Smooth muscle cell (in vitro differentiated cells): ENCODE results near the gene PRICKLE3. TPM values are rescaled to one million over a fixed set of nuclear protein-coding genes. Genes with fewer than 3 reads are reported as not detected.
"Not testable (repeated sequence)": the region's sequence is repeated elsewhere in the genome, so short reads cannot be mapped to it uniquely, and the experiment has no call there.

Experiments used
- DNase-seq: peaks from one replicate; lab custom pipeline; 2025; ENCODE audit not compliant: unreplicated experiment; lab: John Stamatoyannopoulos, UW
- H2AFZ ChIP-seq: fragments of 200-600 bp; sonication (generic); 2 replicates; pipeline ENCODE4 v1.6.0; 2016; ENCODE audit warnings: antibody characterized with exemption, low read depth, mild to moderate bottlenecking
- H3F3A ChIP-seq: fragments of 200-600 bp; sonication (generic); 2 replicates; pipeline ENCODE4 v1.6.0; 2017; ENCODE audit warnings: antibody characterized with exemption, low read depth
- H3K27ac ChIP-seq: fragments of 200-600 bp; sonication (generic); 2 replicates; pipeline ENCODE4 v1.5.1; 2016; ENCODE audit warnings: low read depth, mild to moderate bottlenecking
- H3K27me3 ChIP-seq: fragments of 200-600 bp; sonication (generic); 2 replicates; pipeline ENCODE4 v1.6.1; 2016; ENCODE audit warnings: low read depth, mild to moderate bottlenecking
- H3K36me3 ChIP-seq: fragments of 200-600 bp; sonication (generic); 2 replicates; pipeline ENCODE4 v1.5.1; 2016; ENCODE audit warnings: low read depth
- H3K4me1 ChIP-seq: fragments of 200-600 bp; sonication (generic); 2 replicates; pipeline ENCODE4 v1.5.1; 2016; ENCODE audit warnings: low read depth
- H3K4me2 ChIP-seq: fragments of 200-600 bp; sonication (generic); 2 replicates; pipeline ENCODE4 v1.6.0; 2016; ENCODE audit warnings: mild to moderate bottlenecking
- H3K4me3 ChIP-seq: fragments of 200-600 bp; sonication (generic); 2 replicates; pipeline ENCODE4 v1.5.1; 2016; ENCODE audit warnings: mild to moderate bottlenecking
- H3K79me2 ChIP-seq: fragments of 200-600 bp; sonication (generic); 2 replicates; pipeline ENCODE4 v1.6.0; 2016; ENCODE audit warnings: low read depth, mild to moderate bottlenecking
- H3K9ac ChIP-seq: fragments of 200-600 bp; sonication (generic); 2 replicates; pipeline ENCODE4 v1.6.0; 2016; ENCODE audit warnings: low read depth
- H3K9me3 ChIP-seq: fragments of 200-600 bp; sonication (generic); replicated peaks from 2 replicates; pipeline ENCODE4 v1.5.1; 2016; ENCODE audit warnings: low read depth
- H4K20me1 ChIP-seq: fragments of 200-600 bp; sonication (generic); 2 replicates; pipeline ENCODE4 v1.6.0; 2016; ENCODE audit warnings: low read depth
- CTCF ChIP-seq: fragments of 200-600 bp; sonication (generic); IDR thresholded peaks from 2 replicates; pipeline ENCODE4 v1.5.1; 2017; ENCODE audit warnings: borderline replicate concordance, mild to moderate bottlenecking, antibody characterized with exemption; ENCODE audit not compliant: insufficient read depth, poor library complexity, severe bottlenecking
- WGBS: methylation state at CpG from one replicate; pipeline ENCODE4 v1.1.7; 2016; ENCODE audit warnings: low lambda C conversion rate; 5-methylcytosine and 5-hydroxymethylcytosine counted together
- polyA plus RNA-seq: library from polyadenylated mRNA; unstranded; fragments of >200 nt; fragmentation: Nextera tagmentation; extraction: Ambion mirVana; gene quantifications from 2 replicates; pipeline ENCODE4 v1.2.1, GENCODE V29; 2016
- total RNA-seq: library from RNA; depleted of rRNA; stranded (reverse); fragments of >200 nt; gene quantifications from 2 replicates; pipeline ENCODE4 v1.2.3, GENCODE V29; 2014

The PRICKLE3 gene
- total and polyA plus RNA-seq, 2 experiments from 2014 or later, result 11.3 to 11.5 TPM

- 53% methylated on average over 46 of the region's 65 CpGs for WGBS
- H3K4me3 ChIP-seq, result peak overlapping the region; percentile 47
- H3F3A ChIP-seq, result no peaks in the 10 kb centered on the region
- no peak overlapping the region for H2AFZ ChIP-seq
- no peaks in the 10 kb centered on the region for H3K79me2 ChIP-seq
- peak; percentile 66 for DNase-seq
- no peaks in the 10 kb centered on the region for H3K27me3 ChIP-seq
- H3K9me3 ChIP-seq, result no peaks in the 10 kb centered on the region
- no peaks in the 10 kb centered on the region for H3K36me3 ChIP-seq
- H3K9ac ChIP-seq, result peak overlapping the region; percentile 91
- peak overlapping the region; percentile 96 for H3K27ac ChIP-seq
- H3K4me1 ChIP-seq, result no peaks in the 10 kb centered on the region
- TF ChIP-seq CTCF, result peak; percentile 61
- peak overlapping the region; percentile 83 for H3K4me2 ChIP-seq
- H4K20me1 ChIP-seq, result no peaks in the 10 kb centered on the region
Observed at GRCh38 chrX:49155900-49156837, 30.0 kb downstream of the PRICKLE3 start.

GRCh38 chrX:49155243-49155899 lies 30.8 kb downstream of the PRICKLE3 start:
- WGBS, result 49% methylated on average over 18 of the region's 18 CpGs
- no peak for DNase-seq
- no peak for TF ChIP-seq CTCF
- Histone ChIP-seq H3K9me3 (no peaks in the 10 kb centered on the region), H3K27ac (peak overlapping the region; percentile 96), H3K4me2 (peak overlapping the region; percentile 83), H3K36me3 (no peaks in the 10 kb centered on the region), H3K79me2 (no peaks in the 10 kb centered on the region), H2AFZ (no peak overlapping the region), H3K4me1 (no peaks in the 10 kb centered on the region), H3K27me3 (no peaks in the 10 kb centered on the region), H3K4me3 (peak overlapping the region; percentile 47), H3F3A (no peaks in the 10 kb centered on the region), H3K9ac (no peak overlapping the region), H4K20me1 (no peaks in the 10 kb centered on the region)

GRCh38 chrX:49153467-49153866 lies 32.7 kb downstream of the PRICKLE3 start:
- Histone ChIP-seq H3K4me2 (no peak overlapping the region), H3K27me3 (no peaks in the 10 kb centered on the region), H3K9me3 (no peaks in the 10 kb centered on the region), H3K27ac (no peak overlapping the region), H4K20me1 (no peaks in the 10 kb centered on the region), H3K79me2 (no peaks in the 10 kb centered on the region), H3K36me3 (no peaks in the 10 kb centered on the region), H3F3A (no peaks in the 10 kb centered on the region), H3K9ac (no peak overlapping the region), H3K4me1 (no peaks in the 10 kb centered on the region), H2AFZ (no peak overlapping the region), H3K4me3 (no peak overlapping the region)
- DNase-seq, result no peak
- no peak for TF ChIP-seq CTCF
- 95% methylated on average over 1 of the region's 1 CpG for WGBS

- not testable (repeated sequence) for H3K9ac ChIP-seq, H3K27ac ChIP-seq, H2AFZ ChIP-seq, H3K27me3 ChIP-seq, H3K4me2 ChIP-seq, H3K4me1 ChIP-seq, H3K4me3 ChIP-seq, H3K36me3 ChIP-seq, DNase-seq, H3K79me2 ChIP-seq, H3K9me3 ChIP-seq, H3F3A ChIP-seq, H4K20me1 ChIP-seq
- 89% methylated on average over 14 of the region's 14 CpGs for WGBS
Observed at GRCh38 chrX:49149291-49149690, 36.9 kb downstream of the PRICKLE3 start.

- H3K4me1 ChIP-seq, H3K4me3 ChIP-seq, H4K20me1 ChIP-seq, H3K27ac ChIP-seq, H2AFZ ChIP-seq, H3K79me2 ChIP-seq, H3K27me3 ChIP-seq, H3K9ac ChIP-seq, H3F3A ChIP-seq, H3K36me3 ChIP-seq, H3K9me3 ChIP-seq, DNase-seq, H3K4me2 ChIP-seq: not testable (repeated sequence)
- WGBS, result 90% methylated on average over 21 of the region's 21 CpGs
Observed at GRCh38 chrX:49148390-49149100, 37.6 kb downstream of the PRICKLE3 start.
